Cardiac fibroblast (primary cell): Measurements from ENCODE around the gene PRMT2.
A peak's percentile ranks its signal among the peaks of the same experiment; 100 is the strongest.

ENCODE experiments used
- DNase-seq, 2 donors: peaks; one replicate each; pipeline versions ENCODE4 v3.0.0 to v3.0.0-alpha.2; 2010; ENCODE audit warnings: low read depth in 2 of 2
- H3K4me3 ChIP-seq, 2 donors: replicated peaks in 1 of 2; 1 replicate in 1 of 2; 2 replicates in 1 of 2; pipeline ENCODE4 v1.5.1; 2011; ENCODE audit warnings: low read depth in 2 of 2, low read length in 2 of 2, mild to moderate bottlenecking in 2 of 2, moderate library complexity in 1 of 2
- CTCF ChIP-seq: IDR thresholded peaks from one replicate; pipeline ENCODE4 v1.5.1; 2011; ENCODE audit warnings: low read depth, mild to moderate bottlenecking, low read length, inconsistent platforms

PRMT2 gene

GRCh38 chr21:46639489-46640386 is 4.3 kb downstream of the PRMT2 start:
- TF ChIP-seq CTCF: peak; percentile 42
- peak; percentile 57 to 58 for DNase-seq
- no peak overlapping the region for H3K4me3 ChIP-seq

- no peak for DNase-seq
- TF ChIP-seq CTCF: no peak
- H3K4me3 ChIP-seq: no peak overlapping the region
Measured at GRCh38 chr21:46641656-46642055, 6.2 kb downstream of the PRMT2 start.

GRCh38 chr21:46643379-46644177 is 8.1 kb downstream of the PRMT2 start:
- no peak for DNase-seq
- H3K4me3 ChIP-seq: no peak overlapping the region
- TF ChIP-seq CTCF: no peak

- DNase-seq: no peak
- no peak for TF ChIP-seq CTCF
- no peak overlapping the region for H3K4me3 ChIP-seq
Measured at GRCh38 chr21:46645840-46646239, 10.4 kb downstream of the PRMT2 start.

GRCh38 chr21:46646541-46647154 is 11.2 kb downstream of the PRMT2 start:
- DNase-seq: no peak
- no peak for TF ChIP-seq CTCF
- H3K4me3 ChIP-seq: no peak overlapping the region

- no peak for DNase-seq
- TF ChIP-seq CTCF: no peak
- H3K4me3 ChIP-seq: no peak overlapping the region
Measured at GRCh38 chr21:46648539-46648938, 13.1 kb downstream of the PRMT2 start.
